K562 (cell line): Measurements from ENCODE around the gene ADIPOR2. TPM values are rescaled to one million over a fixed set of nuclear protein-coding genes. Genes with fewer than 3 reads are reported as not detected.
A peak's percentile ranks its signal among the peaks of the same experiment; 100 is the strongest.

ENCODE experiments used
- ATAC-seq: fragments of 200-7000 bp; cut with Tn5 transposase; 3 replicates; pipeline ENCODE4 v1.9.1; 2020; ENCODE audit warnings: moderate library complexity
- BruUV-seq: library from RNA; stranded (reverse); fragments of 400-500 nt; replicated peaks from 2 replicates; lab custom pipeline; 2021; lab: Mats Ljungman, UMichigan
- CTCF ChIA-PET: fragments of 300-600 bp; formaldehyde crosslinking; extraction: SDS; loops from one replicate; lab custom pipeline; 2021; ENCODE audit warnings: low intra/inter-chr PET ratio; lab: Yijun Ruan, JAX
- POLR2A ChIA-PET: fragments of 300-600, 350-650 bp; sonication (Branson Sonifier 250); formaldehyde crosslinking; extraction: SDS; loops from one replicate; lab custom pipeline; 2021; ENCODE audit warnings: antibody characterized with exemption, inconsistent platforms; lab: Yijun Ruan, JAX
- DNase-seq, 4 experiments: peaks; one replicate each; pipeline versions ENCODE4 v3.0.0 to v3.0.0-alpha.2; 2011 to 2018; ENCODE audit warnings: low spot score in 3 of 4, mixed read lengths in 3 of 4; ENCODE audit errors: extremely low read depth in 1 of 4
- FAIRE-seq: peaks from 2 replicates; lab custom pipeline; 2011; peaks lifted over from hg19 to GRCh38; lab: Jason Lieb, UNC
- H2AFZ ChIP-seq: 2 replicates; pipeline ENCODE4 v1.6.0; 2011; ENCODE audit warnings: low read depth, low read length, control low read depth, inconsistent platforms
- H3K27ac ChIP-seq: fragments of 200-600 bp; 3 replicates; pipeline ENCODE4 v1.8.0; 2011; ENCODE audit warnings: low read depth, mild to moderate bottlenecking, control low read depth, inconsistent platforms, low read length, moderate library complexity, mixed read lengths; ENCODE audit errors: extremely low read depth
- H3K27me3 ChIP-seq, 2 experiments: fragments of 300-600 bp in 1 of 2; 2 replicates in 1 of 2; 3 replicates in 1 of 2; pipeline versions ENCODE4 v1.6.0 to v1.8.0; 2011; ENCODE audit warnings: inconsistent platforms in 2 of 2, low read length in 2 of 2, mild to moderate bottlenecking in 1 of 2, mixed read lengths in 1 of 2, moderate library complexity in 1 of 2; ENCODE audit not compliant: control insufficient read depth in 2 of 2, insufficient read depth in 2 of 2
- H3K36me3 ChIP-seq: fragments of 300-600 bp; 3 replicates; pipeline ENCODE4 v1.8.0; 2011; ENCODE audit warnings: mild to moderate bottlenecking, low read length, inconsistent platforms; ENCODE audit not compliant: control insufficient read depth, insufficient read depth
- H3K4me1 ChIP-seq, 2 experiments: fragments of 200-600 bp in 1 of 2; replicated peaks in 1 of 2; 2 replicates in 1 of 2; 3 replicates in 1 of 2; pipeline versions ENCODE4 v1.5.1 to v1.8.0; 2011; ENCODE audit warnings: inconsistent platforms in 2 of 2, low read length in 2 of 2, mild to moderate bottlenecking in 1 of 2, mixed read lengths in 1 of 2, moderate library complexity in 1 of 2; ENCODE audit not compliant: control insufficient read depth in 2 of 2, insufficient read depth in 2 of 2
- H3K4me2 ChIP-seq: 2 replicates; pipeline ENCODE4 v1.6.1; 2011; ENCODE audit warnings: low read length, control low read depth, inconsistent platforms, mixed read lengths; ENCODE audit not compliant: insufficient read depth
- H3K4me3 ChIP-seq: fragments of 200-600 bp; sonication (generic), shearing (Covaris generic); 2 replicates; pipeline ENCODE4 v1.5.1; 2016; ENCODE audit warnings: control low read depth, inconsistent platforms
- H3K79me2 ChIP-seq: fragments of 200-600 bp; 3 replicates; pipeline ENCODE4 v1.8.0; 2011; ENCODE audit warnings: low read length, inconsistent platforms; ENCODE audit not compliant: control insufficient read depth, insufficient read depth
- H3K9ac ChIP-seq, 2 experiments: 2 replicates each; pipeline versions ENCODE4 v1.6.0 to v1.6.1; 2011; ENCODE audit warnings: low read depth in 2 of 2, low read length in 2 of 2, control low read depth in 1 of 2, inconsistent platforms in 1 of 2, mild to moderate bottlenecking in 1 of 2, mixed read lengths in 1 of 2; ENCODE audit not compliant: insufficient read depth in 1 of 2
- H3K9me1 ChIP-seq: one replicate; pipeline ENCODE4 v1.6.0; 2011; ENCODE audit warnings: inconsistent platforms, mild to moderate bottlenecking, low read length, moderate library complexity; ENCODE audit not compliant: control insufficient read depth, insufficient read depth
- H3K9me3 ChIP-seq: replicated peaks from 2 replicates; pipeline ENCODE4 v1.5.1; 2011; ENCODE audit warnings: low read depth, low read length, inconsistent platforms; ENCODE audit not compliant: control insufficient read depth, insufficient read depth
- H4K20me1 ChIP-seq: replicated peaks from 2 replicates; pipeline ENCODE4 v1.6.1; 2011; ENCODE audit warnings: low read length, inconsistent platforms, mixed read lengths; ENCODE audit not compliant: control insufficient read depth, insufficient read depth
- BHLHE40 ChIP-seq: IDR thresholded peaks from 2 replicates; pipeline ENCODE4 v1.6.1; 2011; ENCODE audit warnings: low read length, improper control_type of control experiment
- BMI1 ChIP-seq: fragments of 150-350 bp; IDR thresholded peaks from 2 replicates; pipeline ENCODE4 v1.6.1; 2014; ENCODE audit warnings: low read length
- CBFA2T2 ChIP-seq: fragments of 450-650 bp; conservative IDR thresholded peaks from 2 replicates; pipeline ENCODE4 v1.6.1; 2017; ENCODE audit warnings: mild to moderate bottlenecking
- LARP7 ChIP-seq: fragments of 450-650 bp; IDR thresholded peaks from 2 replicates; pipeline ENCODE4 v1.6.1; 2016
- NELFE ChIP-seq: IDR thresholded peaks from 2 replicates; pipeline ENCODE4 v1.6.1; 2011; ENCODE audit warnings: mild to moderate bottlenecking; ENCODE audit not compliant: insufficient read depth, insufficient read length
- TEAD1 ChIP-seq, 2 experiments: fragments of 450-650 bp in 1 of 2; sonication (generic) in 1 of 2; formaldehyde crosslinking; IDR thresholded peaks; 2 replicates each; pipeline versions ENCODE4 v1.4.0 to v1.8.0; 2020 to 2022; ENCODE audit warnings: mild to moderate bottlenecking in 2 of 2, missing genetic modification reagents in 1 of 2
- XRCC5 ChIP-seq: fragments of 200-400 bp; formaldehyde crosslinking; IDR thresholded peaks from 2 replicates; pipeline ENCODE4 v1.6.1; 2017; ENCODE audit warnings: low read depth, mild to moderate bottlenecking, low read length
- ZBTB7A ChIP-seq: IDR thresholded peaks from 2 replicates; pipeline ENCODE4 v1.6.1; 2011; ENCODE audit warnings: low read depth, mild to moderate bottlenecking, low read length, moderate library complexity, borderline replicate concordance; ENCODE audit not compliant: control insufficient read depth
- WGBS: fragments of 100-300 bp; shearing (Covaris generic); methylation state at CpG from one replicate; pipeline ENCODE4 v1.1.6; 2016; ENCODE audit warnings: low coverage, mixed read lengths; ENCODE audit not compliant: insufficient coverage; ENCODE audit errors: missing lambda C conversion rate; 5-methylcytosine and 5-hydroxymethylcytosine counted together
- in situ Hi-C: fragments of 300-500 bp; cut with MboI; formaldehyde crosslinking; loops from 4 replicates; pipeline ENCODE4 v1.15.0; 2018; ENCODE audit warnings: inconsistent platforms, mixed read lengths
- intact Hi-C: fragments of 100-400 bp; cut with micrococcal nuclease; formaldehyde crosslinking; loops from 2 replicates; pipeline ENCODE4 v1.14.2; 2022
- polyA plus RNA-seq, 8 experiments: library from polyadenylated mRNA; depleted of rRNA in 4 of 8; stranded (reverse) in 5 of 8; unstranded in 3 of 8; fragments of >200 nt; fragmentation: Nextera tagmentation in 2 of 8; fragmentation: Illumina TruSeq in 1 of 8; extraction: Ambion mirVana in 2 of 8; extraction: Trizol in 1 of 8; gene quantifications; 2 replicates each; pipeline versions ENCODE4 v1.2.1 to v1.2.3, GENCODE V29; 2011 to 2014; ENCODE audit warnings: inconsistent platforms in 1 of 8, missing spikeins in 1 of 8
- total RNA-seq, 7 experiments: library from RNA; depleted of rRNA in 6 of 7; stranded (reverse); fragments of >200 nt in 6 of 7; fragmentation: Illumina TruSeq in 2 of 7; extraction: Trizol in 2 of 7; gene quantifications; 2 replicates each; pipeline versions ENCODE4 v1.2.1 to v1.2.3, GENCODE V29; 2011 to 2021; ENCODE audit warnings: low replicate concordance in 1 of 7
- TF ChIP-seq, protein P1 (sequence below): fragments of 450-650 bp; IDR thresholded peaks from 2 replicates; pipeline ENCODE4 v1.6.1; 2016; ENCODE audit warnings: antibody characterized with exemption
- TF ChIP-seq, protein P2 (sequence below): fragments of 150-350 bp; conservative IDR thresholded peaks from 2 replicates; pipeline ENCODE4 v1.6.1; 2014; ENCODE audit warnings: low read length
- TF ChIP-seq, protein P3 (sequence below): fragments of 450-650 bp; IDR thresholded peaks from 2 replicates; pipeline ENCODE4 v1.6.1; 2018; ENCODE audit warnings: mild to moderate bottlenecking, low read depth; ENCODE audit not compliant: partially characterized antibody
- TF ChIP-seq, protein P4 (sequence below): conservative IDR thresholded peaks from 2 replicates; pipeline ENCODE4 v1.6.1; 2011; ENCODE audit warnings: low read depth, mild to moderate bottlenecking, low read length; ENCODE audit not compliant: control insufficient read depth

ADIPOR2 gene
- total and polyA plus RNA-seq, 9 of the 15 experiments (the other 6 are each of a cell fraction or from before 2014, with no cell fraction given) = 10.9 to 63.5 (median 46.0) TPM

DNA sequence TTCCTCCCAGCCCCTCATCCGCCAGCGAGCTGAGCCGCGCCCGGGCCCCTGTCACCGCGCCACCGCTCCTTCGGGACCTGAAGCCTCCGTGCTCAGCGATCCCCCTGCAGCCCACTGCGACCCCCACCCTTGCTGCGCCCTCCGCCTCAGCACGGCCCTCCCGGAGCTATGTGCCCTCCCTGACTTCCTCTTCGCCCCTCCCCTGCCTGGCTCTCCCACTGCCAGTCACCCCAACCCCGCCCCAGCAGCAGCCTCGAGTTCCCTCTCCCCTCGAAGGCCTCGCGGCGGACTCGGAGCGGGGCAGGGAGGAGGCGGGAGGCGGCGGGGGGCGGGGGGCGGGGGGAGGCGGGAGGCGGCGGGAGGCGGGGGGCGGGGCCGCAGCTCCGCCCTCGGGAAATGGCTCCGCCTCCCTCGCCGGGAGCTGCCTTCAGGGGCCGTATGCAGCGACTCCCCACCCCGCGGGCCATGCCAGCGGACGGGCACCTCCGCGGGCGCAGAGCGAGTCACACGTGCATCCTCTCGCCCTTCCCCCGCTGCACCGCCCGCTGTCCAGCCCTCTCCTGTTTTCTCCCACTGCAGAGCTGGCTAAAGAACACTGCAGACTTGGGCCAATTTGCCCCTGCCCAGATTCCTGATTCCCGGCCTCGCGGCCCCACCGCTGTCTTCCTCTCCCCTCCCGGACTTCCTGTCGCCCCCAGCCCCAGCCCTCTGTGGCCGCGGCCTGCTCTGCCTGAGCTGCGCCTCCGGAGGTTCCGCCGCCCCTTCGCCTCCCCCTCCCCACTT lies 29.1 kb upstream of the ADIPOR2 start:
- no peaks in the 10 kb centered on the region for H4K20me1 ChIP-seq
- no peaks in the 10 kb centered on the region for H3K79me2 ChIP-seq
- peaks cover 2% of the 10 kb centered on the region; the same call in 1 of the 2 replicates for H3K9me3 ChIP-seq
- no peak for FAIRE-seq
- peaks cover 19 to 20% of the 10 kb centered on the region in 2 experiments for H3K4me1 ChIP-seq
- H3K9me1 ChIP-seq = no peaks in the 10 kb centered on the region
- peak; percentile 83 to 86 (median 86) for DNase-seq
- H3K9ac ChIP-seq = peak overlapping the region in 1 of 2 experiments; percentile 89; a peak in 3 of 4 replicates
- H3K27me3 ChIP-seq = no peaks in the 10 kb centered on the region
- peak; percentile 89 for ATAC-seq
- BruUV-seq = no TSS peak
- H3K36me3 ChIP-seq = no peaks in the 10 kb centered on the region
- POLR2A ChIA-PET = interaction anchor here (0.6 to 0.7 kb wide), 3 partner anchors 10 to 103 kb away, joined by 3 read pairs; no protein-coding TSS in a partner anchor
- H2AFZ ChIP-seq = 0 out of 2 replicates have a peak overlapping the region, but pooled peaks have one; percentile 55
- in situ Hi-C loops (no loop called here), intact Hi-C loops (loop anchor here (2.0 kb wide), 1 partner anchor 29 kb away; the partner anchor contains the start of gene ADIPOR2)
- CTCF ChIA-PET = interaction anchor here (0.7 kb wide), 1 partner anchor 9 kb away, joined by 3 read pairs; no protein-coding TSS in a partner anchor
- H3K4me3 ChIP-seq = peak overlapping the region; percentile 39
- peak overlapping the region; percentile 43 for H3K4me2 ChIP-seq
- H3K27ac ChIP-seq = peak overlapping the region; percentile 54; the same call in 1 of the 3 replicates
- WGBS = 9% methylated on average over 18 of the region's 69 CpGs
- TF ChIP-seq BHLHE40 (peak; percentile 91), ZBTB7A (peak; percentile 99), LARP7 (no peak), XRCC5 (no peak), BMI1 (no peak), CBFA2T2 (no peak), NELFE (no peak), TEAD1 (CRISPR knock-in tag; IDR thresholded peaks at IDR 0.05) (no peak)
- TF ChIP-seq, protein P1, sequence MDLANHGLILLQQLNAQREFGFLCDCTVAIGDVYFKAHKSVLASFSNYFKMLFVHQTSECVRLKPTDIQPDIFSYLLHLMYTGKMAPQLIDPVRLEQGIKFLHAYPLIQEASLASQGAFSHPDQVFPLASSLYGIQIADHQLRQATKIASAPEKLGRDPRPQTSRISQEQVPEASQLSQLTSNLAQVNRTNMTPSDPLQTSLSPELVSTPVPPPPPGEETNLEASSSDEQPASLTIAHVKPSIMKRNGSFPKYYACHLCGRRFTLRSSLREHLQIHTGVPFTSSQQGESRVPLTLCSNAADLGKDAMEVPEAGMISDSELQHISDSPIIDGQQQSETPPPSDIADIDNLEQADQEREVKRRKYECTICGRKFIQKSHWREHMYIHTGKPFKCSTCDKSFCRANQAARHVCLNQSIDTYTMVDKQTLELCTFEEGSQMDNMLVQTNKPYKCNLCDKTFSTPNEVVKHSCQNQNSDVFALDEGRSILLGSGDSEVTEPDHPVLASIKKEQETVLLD = peak; percentile 65; the same call in 1 of the 2 replicates
- TF ChIP-seq, protein P2, sequence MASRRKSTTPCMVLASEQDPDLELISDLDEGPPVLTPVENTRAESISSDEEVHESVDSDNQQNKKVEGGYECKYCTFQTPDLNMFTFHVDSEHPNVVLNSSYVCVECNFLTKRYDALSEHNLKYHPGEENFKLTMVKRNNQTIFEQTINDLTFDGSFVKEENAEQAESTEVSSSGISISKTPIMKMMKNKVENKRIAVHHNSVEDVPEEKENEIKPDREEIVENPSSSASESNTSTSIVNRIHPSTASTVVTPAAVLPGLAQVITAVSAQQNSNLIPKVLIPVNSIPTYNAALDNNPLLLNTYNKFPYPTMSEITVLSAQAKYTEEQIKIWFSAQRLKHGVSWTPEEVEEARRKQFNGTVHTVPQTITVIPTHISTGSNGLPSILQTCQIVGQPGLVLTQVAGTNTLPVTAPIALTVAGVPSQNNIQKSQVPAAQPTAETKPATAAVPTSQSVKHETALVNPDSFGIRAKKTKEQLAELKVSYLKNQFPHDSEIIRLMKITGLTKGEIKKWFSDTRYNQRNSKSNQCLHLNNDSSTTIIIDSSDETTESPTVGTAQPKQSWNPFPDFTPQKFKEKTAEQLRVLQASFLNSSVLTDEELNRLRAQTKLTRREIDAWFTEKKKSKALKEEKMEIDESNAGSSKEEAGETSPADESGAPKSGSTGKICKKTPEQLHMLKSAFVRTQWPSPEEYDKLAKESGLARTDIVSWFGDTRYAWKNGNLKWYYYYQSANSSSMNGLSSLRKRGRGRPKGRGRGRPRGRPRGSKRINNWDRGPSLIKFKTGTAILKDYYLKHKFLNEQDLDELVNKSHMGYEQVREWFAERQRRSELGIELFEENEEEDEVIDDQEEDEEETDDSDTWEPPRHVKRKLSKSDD = no peak
- TF ChIP-seq, protein P3, sequence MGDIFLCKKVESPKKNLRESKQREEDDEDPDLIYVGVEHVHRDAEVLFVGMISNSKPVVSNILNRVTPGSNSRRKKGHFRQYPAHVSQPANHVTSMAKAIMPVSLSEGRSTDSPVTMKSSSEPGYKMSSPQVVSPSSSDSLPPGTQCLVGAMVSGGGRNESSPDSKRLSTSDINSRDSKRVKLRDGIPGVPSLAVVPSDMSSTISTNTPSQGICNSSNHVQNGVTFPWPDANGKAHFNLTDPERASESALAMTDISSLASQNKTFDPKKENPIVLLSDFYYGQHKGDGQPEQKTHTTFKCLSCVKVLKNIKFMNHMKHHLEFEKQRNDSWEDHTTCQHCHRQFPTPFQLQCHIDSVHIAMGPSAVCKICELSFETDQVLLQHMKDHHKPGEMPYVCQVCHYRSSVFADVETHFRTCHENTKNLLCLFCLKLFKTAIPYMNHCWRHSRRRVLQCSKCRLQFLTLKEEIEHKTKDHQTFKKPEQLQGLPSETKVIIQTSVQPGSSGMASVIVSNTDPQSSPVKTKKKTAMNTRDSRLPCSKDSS = no peak
- TF ChIP-seq, protein P4, sequence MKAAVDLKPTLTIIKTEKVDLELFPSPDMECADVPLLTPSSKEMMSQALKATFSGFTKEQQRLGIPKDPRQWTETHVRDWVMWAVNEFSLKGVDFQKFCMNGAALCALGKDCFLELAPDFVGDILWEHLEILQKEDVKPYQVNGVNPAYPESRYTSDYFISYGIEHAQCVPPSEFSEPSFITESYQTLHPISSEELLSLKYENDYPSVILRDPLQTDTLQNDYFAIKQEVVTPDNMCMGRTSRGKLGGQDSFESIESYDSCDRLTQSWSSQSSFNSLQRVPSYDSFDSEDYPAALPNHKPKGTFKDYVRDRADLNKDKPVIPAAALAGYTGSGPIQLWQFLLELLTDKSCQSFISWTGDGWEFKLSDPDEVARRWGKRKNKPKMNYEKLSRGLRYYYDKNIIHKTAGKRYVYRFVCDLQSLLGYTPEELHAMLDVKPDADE = peak; percentile 59; the same call in 1 of the 2 replicates
